Astrocyte (in vitro differentiated cells and primary cell): Measurements from ENCODE around the gene YIPF5. TPM values are rescaled to one million over a fixed set of nuclear protein-coding genes. Genes with fewer than 3 reads are reported as not detected.

Experiments
- DNase-seq: peaks from one replicate; pipeline ENCODE4 v3.0.0-alpha.2; 2010; ENCODE audit warnings: low read depth
- FAIRE-seq: peaks from 2 replicates; lab custom pipeline; 2011; peaks lifted over from hg19 to GRCh38; lab: Jason Lieb, UNC
- H2AFZ ChIP-seq: 2 replicates; pipeline ENCODE4 v1.6.0; 2012; ENCODE audit warnings: low read depth, low read length, inconsistent platforms
- H3K27ac ChIP-seq: 2 replicates; pipeline ENCODE4 v1.5.1; 2011; ENCODE audit warnings: low read depth, low read length, inconsistent platforms
- H3K27me3 ChIP-seq: 2 replicates; pipeline ENCODE4 v1.6.0; 2011; ENCODE audit warnings: low read length, inconsistent platforms; ENCODE audit not compliant: insufficient read depth
- H3K36me3 ChIP-seq: 2 replicates; pipeline ENCODE4 v1.5.1; 2011; ENCODE audit warnings: low read length, inconsistent platforms; ENCODE audit not compliant: insufficient read depth
- H3K4me1 ChIP-seq: 2 replicates; pipeline ENCODE4 v1.5.1; 2011; ENCODE audit warnings: low read length, inconsistent platforms; ENCODE audit not compliant: insufficient read depth
- H3K4me2 ChIP-seq: 2 replicates; pipeline ENCODE4 v1.6.0; 2012; ENCODE audit warnings: low read length, inconsistent platforms
- H3K4me3 ChIP-seq: 2 replicates; pipeline ENCODE4 v1.5.1; 2011; ENCODE audit warnings: low read depth, mild to moderate bottlenecking, low read length, inconsistent platforms; ENCODE audit not compliant: insufficient read depth
- H3K79me2 ChIP-seq: 2 replicates; pipeline ENCODE4 v1.6.0; 2012; ENCODE audit warnings: mild to moderate bottlenecking, low read length, inconsistent platforms; ENCODE audit not compliant: insufficient read depth
- H3K9ac ChIP-seq: 2 replicates; pipeline ENCODE4 v1.6.0; 2012; ENCODE audit warnings: mild to moderate bottlenecking, low read length, inconsistent platforms
- H3K9me3 ChIP-seq: 2 replicates; pipeline ENCODE4 v1.5.1; 2012; ENCODE audit warnings: low read depth, mild to moderate bottlenecking, low read length, inconsistent platforms; ENCODE audit not compliant: insufficient read depth
- H4K20me1 ChIP-seq: 2 replicates; pipeline ENCODE4 v1.6.0; 2012; ENCODE audit warnings: low read length, inconsistent platforms; ENCODE audit not compliant: insufficient read depth
- H3K27ac Mint-ChIP-seq: one replicate; pipeline ENCODE4 v1.8.0; 2021; ENCODE audit warnings: mild to moderate bottlenecking, mixed read lengths; ENCODE audit not compliant: unreplicated experiment
- H3K27me3 Mint-ChIP-seq: one replicate; pipeline ENCODE4 v1.8.0; 2021; ENCODE audit warnings: low read depth, mixed read lengths; ENCODE audit not compliant: unreplicated experiment
- H3K36me3 Mint-ChIP-seq: one replicate; pipeline ENCODE4 v1.8.0; 2021; ENCODE audit warnings: low read depth, mixed read lengths; ENCODE audit not compliant: unreplicated experiment
- H3K4me1 Mint-ChIP-seq: one replicate; pipeline ENCODE4 v1.8.0; 2021; ENCODE audit warnings: low read depth, mixed read lengths; ENCODE audit not compliant: unreplicated experiment
- H3K4me3 Mint-ChIP-seq: one replicate; pipeline ENCODE4 v1.8.0; 2021; ENCODE audit warnings: mild to moderate bottlenecking, moderate library complexity, mixed read lengths; ENCODE audit not compliant: unreplicated experiment
- H3K9me3 Mint-ChIP-seq: one replicate; pipeline ENCODE4 v1.8.0; 2021; ENCODE audit warnings: mild to moderate bottlenecking, mixed read lengths; ENCODE audit not compliant: unreplicated experiment
- CTCF ChIP-seq: IDR thresholded peaks from 2 replicates; pipeline ENCODE4 v1.5.1; 2011; ENCODE audit warnings: low read depth, mild to moderate bottlenecking, inconsistent platforms, low read length, moderate library complexity; ENCODE audit not compliant: insufficient read depth
- EZH2 ChIP-seq: IDR thresholded peaks from 2 replicates; pipeline ENCODE4 v1.6.1; 2012; ENCODE audit warnings: mild to moderate bottlenecking, low read length, inconsistent platforms; ENCODE audit not compliant: insufficient read depth
- total RNA-seq: library from RNA; stranded (reverse); gene quantifications from 2 replicates; pipeline ENCODE4 v1.2.1, GENCODE V29; 2021

YIPF5 gene
- total RNA-seq, 1 donor from 2014 or later: 132 TPM

- no peaks in the 10 kb centered on the region for H3K9me3 ChIP-seq
- H3K4me1 ChIP-seq: no peaks in the 10 kb centered on the region
- Mint-ChIP-seq H3K27ac (peak overlapping the region; percentile 36), H3K4me3 (peak overlapping the region; percentile 1), H3K27me3 (no peaks in the 10 kb centered on the region), H3K36me3 (no peaks in the 10 kb centered on the region), H3K9me3 (no peaks in the 10 kb centered on the region), H3K4me1 (peaks cover 18% of the 10 kb centered on the region)
- peak overlapping the region; percentile 4 for H3K4me2 ChIP-seq
- no peaks in the 10 kb centered on the region for H3K36me3 ChIP-seq
- H3K4me3 ChIP-seq: no peak overlapping the region
- FAIRE-seq (no peak), DNase-seq (peak; percentile 26)
- H4K20me1 ChIP-seq: no peaks in the 10 kb centered on the region
- no peak for TF ChIP-seq EZH2
- no peak for TF ChIP-seq CTCF
- H3K27me3 ChIP-seq: no peaks in the 10 kb centered on the region
- no peak overlapping the region for H3K9ac ChIP-seq
- no peaks in the 10 kb centered on the region for H3K79me2 ChIP-seq
- no peak overlapping the region for H2AFZ ChIP-seq
- no peak overlapping the region for H3K27ac ChIP-seq
These were observed 7.1 kb upstream of the YIPF5 start for GRCh38 chr5:144177548-144177947.

GRCh38 chr5:144173766-144174165 is 3.3 kb upstream of the YIPF5 start:
- no peak overlapping the region for H3K4me3 ChIP-seq
- DNase-seq (no peak), FAIRE-seq (no peak)
- no peak overlapping the region for H3K4me2 ChIP-seq
- H3K9me3 ChIP-seq: no peaks in the 10 kb centered on the region
- Mint-ChIP-seq H3K9me3 (no peaks in the 10 kb centered on the region), H3K27ac (no peak overlapping the region), H3K4me1 (peaks cover 20% of the 10 kb centered on the region), H3K36me3 (no peaks in the 10 kb centered on the region), H3K4me3 (no peak overlapping the region), H3K27me3 (no peaks in the 10 kb centered on the region)
- peaks cover 2% of the 10 kb centered on the region for H4K20me1 ChIP-seq
- H3K9ac ChIP-seq: no peak overlapping the region
- H3K79me2 ChIP-seq: peaks cover 17% of the 10 kb centered on the region
- H3K27ac ChIP-seq: no peak overlapping the region
- H3K4me1 ChIP-seq: peaks cover 7% of the 10 kb centered on the region
- no peak for TF ChIP-seq EZH2
- peaks cover 2% of the 10 kb centered on the region for H3K36me3 ChIP-seq
- H2AFZ ChIP-seq: no peak overlapping the region
- no peaks in the 10 kb centered on the region for H3K27me3 ChIP-seq

DNA sequence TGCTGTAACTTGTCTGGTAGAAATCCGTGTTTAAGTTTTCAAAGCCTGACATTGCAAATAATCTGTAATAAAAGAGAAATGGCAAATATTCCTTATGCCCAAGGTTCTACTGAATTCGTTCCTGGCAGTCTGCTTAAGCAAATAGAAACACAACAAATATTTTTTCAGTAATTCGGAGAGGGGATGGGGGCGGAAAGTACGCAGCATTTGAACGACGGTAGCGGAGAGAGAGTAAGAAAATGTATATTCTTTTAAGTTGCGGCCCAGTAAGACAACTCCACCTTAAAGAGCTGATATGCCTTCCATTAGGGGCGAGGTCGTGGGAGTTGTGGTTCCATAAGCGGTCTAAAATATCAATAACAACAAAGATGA is 569 bp downstream of the YIPF5 start:
- H3K9ac ChIP-seq: peak overlapping the region; percentile 97
- peak overlapping the region; percentile 88 for H3K4me2 ChIP-seq
- peaks cover 51% of the 10 kb centered on the region for H3K79me2 ChIP-seq
- peaks cover 29% of the 10 kb centered on the region for H4K20me1 ChIP-seq
- Mint-ChIP-seq H3K4me1 (peaks cover 25% of the 10 kb centered on the region), H3K4me3 (peak overlapping the region; percentile 99), H3K27me3 (no peaks in the 10 kb centered on the region), H3K36me3 (no peaks in the 10 kb centered on the region), H3K9me3 (no peaks in the 10 kb centered on the region), H3K27ac (peak overlapping the region; percentile 97)
- no peak for DNase-seq
- peaks cover 11% of the 10 kb centered on the region for H3K36me3 ChIP-seq
- H3K27ac ChIP-seq: peak overlapping the region; percentile 92
- peak overlapping the region; percentile 89 for H2AFZ ChIP-seq
- TF ChIP-seq EZH2: no peak
- TF ChIP-seq CTCF: no peak
- peak overlapping the region; percentile 99 for H3K4me3 ChIP-seq
- H3K27me3 ChIP-seq: no peaks in the 10 kb centered on the region
- peaks cover 11% of the 10 kb centered on the region for H3K4me1 ChIP-seq
- H3K9me3 ChIP-seq: no peaks in the 10 kb centered on the region
- no peak for FAIRE-seq
